22Rv1 (cell line): ENCODE measurements around the gene SOCS2.

Source experiments
- ZFX ChIP-seq: fragments of 450-650 bp; IDR thresholded peaks from 2 replicates; pipeline ENCODE4 v1.6.1; 2017; ENCODE audit warnings: antibody characterized with exemption, borderline replicate concordance
- TF ChIP-seq, protein P1 (sequence below): fragments of 450-650 bp; IDR thresholded peaks from 2 replicates; pipeline ENCODE4 v1.5.1; 2017; ENCODE audit warnings: mild to moderate bottlenecking

DNA sequence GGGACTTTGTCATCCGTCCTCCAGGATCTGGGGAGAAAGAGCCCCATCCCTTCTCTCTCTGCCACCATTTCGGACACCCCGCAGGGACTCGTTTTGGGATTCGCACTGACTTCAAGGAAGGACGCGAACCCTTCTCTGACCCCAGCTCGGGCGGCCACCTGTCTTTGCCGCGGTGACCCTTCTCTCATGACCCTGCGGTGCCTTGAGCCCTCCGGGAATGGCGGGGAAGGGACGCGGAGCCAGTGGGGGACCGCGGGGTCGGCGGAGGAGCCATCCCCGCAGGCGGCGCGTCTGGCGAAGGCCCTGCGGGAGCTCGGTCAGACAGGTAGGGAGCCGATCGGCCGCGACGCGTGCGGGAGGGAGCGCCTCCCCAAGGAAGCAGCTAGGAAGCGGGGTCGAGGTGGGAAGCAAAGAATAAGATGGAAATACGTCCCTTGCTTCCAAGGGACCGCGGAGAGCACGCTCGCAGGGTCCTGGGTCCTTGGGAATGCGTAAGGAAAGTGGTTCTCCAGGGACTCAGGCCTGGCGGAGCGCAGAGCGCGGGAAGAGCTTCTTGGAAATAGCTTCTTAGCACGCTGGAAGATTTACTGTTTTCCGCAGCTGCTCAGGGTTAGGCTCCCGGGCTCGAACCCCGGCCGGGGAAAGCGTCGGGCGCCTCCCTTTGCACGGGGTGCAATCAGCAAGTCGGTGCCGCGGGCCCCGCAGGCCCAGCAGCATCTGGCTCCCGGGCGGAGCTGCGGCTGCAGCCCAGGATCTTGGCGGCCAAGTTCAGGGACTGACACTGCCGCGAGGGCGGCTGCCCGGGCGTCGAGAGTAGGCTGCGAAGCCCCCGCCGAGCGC is 457 bp downstream of the SOCS2 start:
- TF ChIP-seq, protein P1, sequence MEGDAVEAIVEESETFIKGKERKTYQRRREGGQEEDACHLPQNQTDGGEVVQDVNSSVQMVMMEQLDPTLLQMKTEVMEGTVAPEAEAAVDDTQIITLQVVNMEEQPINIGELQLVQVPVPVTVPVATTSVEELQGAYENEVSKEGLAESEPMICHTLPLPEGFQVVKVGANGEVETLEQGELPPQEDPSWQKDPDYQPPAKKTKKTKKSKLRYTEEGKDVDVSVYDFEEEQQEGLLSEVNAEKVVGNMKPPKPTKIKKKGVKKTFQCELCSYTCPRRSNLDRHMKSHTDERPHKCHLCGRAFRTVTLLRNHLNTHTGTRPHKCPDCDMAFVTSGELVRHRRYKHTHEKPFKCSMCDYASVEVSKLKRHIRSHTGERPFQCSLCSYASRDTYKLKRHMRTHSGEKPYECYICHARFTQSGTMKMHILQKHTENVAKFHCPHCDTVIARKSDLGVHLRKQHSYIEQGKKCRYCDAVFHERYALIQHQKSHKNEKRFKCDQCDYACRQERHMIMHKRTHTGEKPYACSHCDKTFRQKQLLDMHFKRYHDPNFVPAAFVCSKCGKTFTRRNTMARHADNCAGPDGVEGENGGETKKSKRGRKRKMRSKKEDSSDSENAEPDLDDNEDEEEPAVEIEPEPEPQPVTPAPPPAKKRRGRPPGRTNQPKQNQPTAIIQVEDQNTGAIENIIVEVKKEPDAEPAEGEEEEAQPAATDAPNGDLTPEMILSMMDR, result no peak
- TF ChIP-seq ZFX, result no peak
